ENCODE data around the gene NEDD4.
"Not testable (repeated sequence)": the region's sequence is repeated elsewhere in the genome, so short reads cannot be mapped to it uniquely, and the experiment has no call there.

The NEDD4 gene

DNA sequence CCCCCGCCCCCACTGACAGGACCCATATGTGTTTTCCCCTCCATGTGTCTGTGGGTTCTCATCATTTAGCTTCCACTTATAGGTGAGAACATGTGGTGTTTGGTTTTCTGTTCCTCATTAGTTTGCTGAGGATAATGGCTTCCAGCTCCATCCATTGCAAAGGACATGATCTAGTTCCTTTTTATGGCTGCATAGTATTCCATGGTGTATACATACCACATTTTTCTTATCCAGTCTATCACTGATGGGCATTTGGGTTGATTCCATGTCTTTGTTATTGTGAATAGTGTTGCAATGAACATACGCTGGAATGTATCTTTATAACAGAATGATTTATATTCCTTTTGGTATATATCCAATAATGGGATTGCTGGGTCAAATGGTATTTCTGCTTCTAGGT is 171.7 kb downstream of the NEDD4 start:
- DNase-seq, result not testable (repeated sequence)

GRCh38 chr15:55820043-55820442 is 173.4 kb downstream of the NEDD4 start:
- DNase-seq, result no peak

DNA sequence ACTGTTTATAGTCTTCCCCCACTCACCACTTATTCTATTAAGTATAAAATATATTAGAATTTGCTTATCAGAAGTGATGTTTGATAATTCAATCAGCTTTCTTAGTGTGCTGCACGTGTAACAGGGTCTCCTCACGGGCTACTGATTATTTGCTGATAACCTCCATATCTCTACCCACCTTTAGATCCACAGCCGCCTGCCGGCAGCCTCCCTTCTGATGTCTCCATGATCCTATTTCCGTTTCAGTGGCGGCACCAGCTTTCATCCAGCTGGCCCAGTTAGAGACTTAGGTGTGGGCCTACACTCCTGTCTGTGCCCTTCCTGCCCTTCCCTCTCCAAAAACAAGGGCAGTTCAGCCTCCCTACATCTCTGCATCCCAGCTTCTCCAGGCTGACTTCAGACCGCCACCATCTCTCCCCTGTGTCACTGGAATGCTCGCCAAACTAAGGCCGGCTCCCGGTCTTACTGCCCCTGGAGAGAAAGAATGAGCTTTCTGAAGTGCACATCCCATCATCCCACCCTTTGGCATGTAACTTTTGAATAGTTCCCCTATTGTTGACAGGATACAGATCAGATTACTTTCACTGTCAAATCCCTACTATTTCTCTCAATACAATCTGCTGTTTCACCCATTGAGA is 173.9 kb downstream of the NEDD4 start:
- DNase-seq, result no peak

DNA sequence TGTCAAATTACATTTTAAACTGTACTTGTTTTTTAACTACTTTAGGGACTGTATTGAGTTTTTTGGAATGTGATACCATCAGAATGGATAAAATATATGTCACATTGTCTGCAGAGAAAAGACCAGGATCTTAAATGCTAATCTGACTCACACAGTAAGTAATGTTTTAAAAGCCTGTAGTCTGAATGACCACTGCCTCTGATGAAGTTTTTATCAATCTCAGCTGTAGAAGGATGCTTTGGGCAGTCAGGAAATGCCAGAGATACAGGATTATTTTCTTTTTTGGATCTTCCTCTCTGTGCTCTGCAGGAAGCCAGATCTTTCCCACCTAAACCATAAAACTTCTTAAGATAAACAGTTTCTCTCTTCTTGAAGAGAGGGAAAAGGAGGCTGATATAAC is 177.4 kb downstream of the NEDD4 start:
- no peak for DNase-seq

- DNase-seq, result no peak
These were observed 190.6 kb downstream of the NEDD4 start for GRCh38 chr15:55802600-55803376.

DNA sequence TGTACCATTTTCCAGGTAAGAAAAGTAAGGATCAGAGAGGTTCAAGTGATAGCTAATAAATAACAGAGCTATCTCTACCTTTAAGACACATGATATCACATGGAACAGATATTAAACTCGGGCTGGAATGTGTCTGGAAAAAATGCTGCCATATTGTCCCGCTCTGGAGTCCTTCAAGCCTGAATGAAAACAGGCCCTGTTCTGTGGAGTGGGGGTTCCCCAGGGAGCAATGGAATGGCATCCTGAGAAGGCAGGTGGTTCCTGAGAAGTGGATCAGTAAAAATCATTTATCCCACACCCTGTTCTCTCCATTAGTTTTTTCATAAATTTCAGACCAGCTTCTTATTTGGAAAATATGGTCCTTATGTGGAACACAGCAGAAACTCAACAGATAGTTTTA is 193.2 kb downstream of the NEDD4 start:
- no peak for DNase-seq

DNA sequence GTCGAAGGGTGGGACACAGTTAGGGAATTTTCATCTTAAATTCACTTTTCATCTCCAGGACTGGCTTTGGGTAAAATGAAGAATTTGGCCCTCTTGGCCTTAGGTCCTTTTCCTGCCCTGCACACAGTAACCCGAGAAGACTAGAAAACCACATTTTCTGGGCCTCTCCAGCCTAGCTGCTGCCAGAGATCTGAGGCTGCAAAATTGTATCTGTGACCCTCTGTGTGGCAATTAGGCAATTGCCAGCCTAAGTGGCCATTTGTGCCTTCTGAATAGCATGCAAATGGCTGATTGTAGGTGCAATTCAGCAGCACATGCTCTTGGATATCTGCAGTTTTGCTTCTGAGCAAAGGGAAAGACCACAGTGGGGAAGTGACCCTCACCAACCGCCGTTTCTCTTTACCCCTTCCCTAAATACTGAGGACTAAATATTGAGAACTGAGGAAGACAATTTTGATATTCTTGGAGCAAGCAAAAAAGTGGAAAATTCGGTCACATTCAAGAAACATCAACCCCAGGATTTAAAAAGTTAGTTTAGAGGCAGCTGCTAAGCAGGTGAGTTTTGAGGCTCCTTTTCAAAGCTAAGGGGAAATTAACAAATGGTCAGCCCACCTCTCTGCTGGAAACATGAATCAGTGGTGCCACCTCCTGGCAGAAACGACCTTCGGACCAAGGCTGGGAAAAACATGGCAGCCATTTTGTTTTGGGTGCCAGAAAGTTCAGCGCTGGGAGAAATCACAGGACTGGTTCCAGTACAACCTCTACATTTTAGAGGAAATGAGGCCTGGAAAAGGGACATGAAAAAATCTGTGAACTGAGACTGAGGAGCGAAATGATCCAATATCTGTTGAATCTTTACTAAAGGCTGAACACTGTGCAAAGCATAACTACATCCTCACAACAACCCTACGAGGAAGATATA is 193.9 kb downstream of the NEDD4 start:
- peak; percentile 44 for DNase-seq

DNA sequence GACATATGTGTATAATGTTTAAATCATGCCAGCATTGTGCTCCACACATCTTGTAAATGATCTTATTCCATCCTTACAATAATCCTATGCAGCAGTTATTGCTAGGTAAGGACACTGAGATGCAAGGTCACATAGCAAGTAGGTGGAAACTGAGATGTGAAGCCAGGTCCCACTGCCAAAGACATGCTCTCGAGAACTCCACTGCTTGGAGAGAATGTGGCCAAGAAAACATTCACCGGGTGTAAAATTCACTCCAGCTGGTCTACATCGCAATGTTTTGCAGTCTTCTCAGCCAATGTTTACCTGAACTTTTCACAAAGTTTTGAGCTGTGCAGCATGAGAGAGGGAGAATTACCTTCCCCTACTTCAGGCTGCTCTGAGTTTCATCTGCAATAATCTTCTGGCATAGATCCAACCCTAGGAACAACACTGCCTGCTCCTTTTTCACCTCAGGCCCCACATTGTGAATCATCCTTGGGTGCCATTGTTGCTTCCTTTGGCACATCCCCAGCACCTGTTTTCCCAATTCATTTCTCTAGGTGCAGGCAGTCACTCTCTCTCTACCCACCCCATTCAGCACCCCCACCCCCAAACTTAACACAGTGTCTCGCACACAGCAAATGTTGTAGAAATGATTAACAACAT is 197.0 kb downstream of the NEDD4 start:
- no peak for DNase-seq

DNA sequence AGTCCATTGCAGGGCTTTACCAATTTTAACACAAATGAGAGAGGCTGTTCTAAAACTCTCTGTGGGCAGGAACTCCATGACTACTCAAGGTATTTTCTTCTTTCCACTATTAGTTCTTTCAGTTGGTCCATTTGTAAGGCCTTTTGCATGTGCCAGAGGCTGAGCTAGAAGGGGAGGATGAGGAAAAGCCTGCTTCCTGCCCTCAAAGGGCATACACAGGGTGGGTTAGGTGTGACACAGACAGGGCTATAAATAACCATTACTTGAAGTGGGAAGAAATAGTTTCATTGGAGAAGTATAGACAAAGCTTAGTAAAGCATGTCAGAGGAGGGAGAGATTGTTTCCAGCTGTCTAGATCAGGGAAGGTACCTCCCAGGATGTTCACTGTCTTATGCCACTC is 198.4 kb downstream of the NEDD4 start:
- no peak for DNase-seq

GRCh38 chr15:55791551-55792400 is 201.6 kb downstream of the NEDD4 start:
- DNase-seq, result peak; percentile 21

GRCh38 chr15:55789066-55789660 is 204.2 kb downstream of the NEDD4 start:
- DNase-seq, result no peak

- no peak for DNase-seq
These were observed 207.1 kb downstream of the NEDD4 start for GRCh38 chr15:55786341-55786740.

DNA sequence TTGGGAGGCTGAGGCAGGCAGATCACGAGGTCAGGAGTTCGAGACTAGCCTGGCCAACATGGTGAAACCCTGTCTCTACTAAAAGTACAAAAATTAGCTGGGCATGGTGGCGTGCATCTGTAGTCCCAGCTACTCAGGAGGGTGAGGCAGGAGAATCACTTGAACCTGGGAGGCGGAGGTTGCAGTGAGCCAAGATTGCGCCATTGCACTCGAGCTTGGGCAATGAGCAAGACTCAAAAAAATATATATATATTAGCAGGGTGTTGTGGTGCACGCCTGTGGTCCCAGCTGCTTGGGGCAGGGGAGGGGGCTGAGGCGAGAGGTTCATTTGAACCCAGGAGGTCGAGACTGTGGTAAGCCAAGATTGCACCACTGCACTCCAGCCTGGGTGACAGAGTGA is 207.8 kb downstream of the NEDD4 start:
- DNase-seq, result not testable (repeated sequence)

- no peak for DNase-seq
These were observed 209.1 kb downstream of the NEDD4 start for GRCh38 chr15:55784286-55784685.

- no peak for DNase-seq
These were observed 210.5 kb downstream of the NEDD4 start for GRCh38 chr15:55782901-55783300.

- no peak for DNase-seq
These were observed 213.1 kb downstream of the NEDD4 start for GRCh38 chr15:55780292-55780691.

GRCh38 chr15:55778932-55779331 is 214.5 kb downstream of the NEDD4 start:
- no peak for DNase-seq

Measured in NCI-H1092 (cell line).